Fibroblast of skin of abdomen (primary cell): Measurements from ENCODE around the gene MUC4. TPM values are rescaled to one million over a fixed set of nuclear protein-coding genes. Genes with fewer than 3 reads are reported as not detected.

Source experiments
- DNase-seq: peaks from one replicate; pipeline ENCODE4 v3.0.0-alpha.2; 2013
- polyA plus RNA-seq, 2 experiments: library from polyadenylated mRNA; unstranded; fragments of 120-200 nt; gene quantifications; one replicate each; pipeline ENCODE4 v1.2.1, GENCODE V29; 2013; ENCODE audit not compliant: insufficient read length in 2 of 2

The MUC4 gene
- not detected for polyA plus RNA-seq (2013, experiment 1 of 2; ENCODE audit: insufficient read length)
- not detected for polyA plus RNA-seq (2013, experiment 2 of 2; ENCODE audit: insufficient read length)

- no peak for DNase-seq
Observed at GRCh38 chr3:195811756-195812155, at the start of gene MUC4. TSS of gene MUC4 (minus strand) at chr3:195811929. CDS start at chr3:195811817, 112 bp downstream.

- no peak for DNase-seq
Observed at GRCh38 chr3:195860456-195860855, 48.7 kb upstream of the MUC4 start.

GRCh38 chr3:195859846-195860411 lies 48.2 kb upstream of the MUC4 start:
- DNase-seq, result no peak

GRCh38 chr3:195859061-195859845 lies 47.5 kb upstream of the MUC4 start:
- peak; percentile 50 for DNase-seq

- DNase-seq, result no peak
Observed at GRCh38 chr3:195856410-195857084, 44.8 kb upstream of the MUC4 start.

GRCh38 chr3:195855471-195856409 lies 44.0 kb upstream of the MUC4 start:
- DNase-seq, result no peak

- DNase-seq, result no peak
Observed at GRCh38 chr3:195854628-195855294, 43.0 kb upstream of the MUC4 start.

- DNase-seq, result no peak
Observed at GRCh38 chr3:195853996-195854395, 42.3 kb upstream of the MUC4 start.

GRCh38 chr3:195853036-195853435 lies 41.3 kb upstream of the MUC4 start:
- DNase-seq, result no peak

GRCh38 chr3:195850857-195851543 lies 39.3 kb upstream of the MUC4 start:
- peak; percentile 81 for DNase-seq

- DNase-seq, result peak; percentile 27
Observed at GRCh38 chr3:195849322-195850074, 37.8 kb upstream of the MUC4 start.

GRCh38 chr3:195847055-195847950 lies 35.6 kb upstream of the MUC4 start:
- DNase-seq, result no peak

- no peak for DNase-seq
Observed at GRCh38 chr3:195845483-195845882, 33.8 kb upstream of the MUC4 start.

- no peak for DNase-seq
Observed at GRCh38 chr3:195844671-195845218, 33.0 kb upstream of the MUC4 start.

GRCh38 chr3:195839260-195840010 lies 27.7 kb upstream of the MUC4 start:
- no peak for DNase-seq

- no peak for DNase-seq
Observed at GRCh38 chr3:195838714-195839113, 27.0 kb upstream of the MUC4 start.

- DNase-seq, result no peak
Observed at GRCh38 chr3:195836476-195837135, 24.9 kb upstream of the MUC4 start.

GRCh38 chr3:195835791-195836190 lies 24.1 kb upstream of the MUC4 start:
- no peak for DNase-seq
